ENCODE data around the gene CTTNBP2. TPM values are rescaled to one million over a fixed set of nuclear protein-coding genes. Genes with fewer than 3 reads are reported as not detected.

CTTNBP2 gene
- total and polyA plus RNA-seq, 2 experiments from 2014 or later, result 7.9 to 14.5 TPM

DNA sequence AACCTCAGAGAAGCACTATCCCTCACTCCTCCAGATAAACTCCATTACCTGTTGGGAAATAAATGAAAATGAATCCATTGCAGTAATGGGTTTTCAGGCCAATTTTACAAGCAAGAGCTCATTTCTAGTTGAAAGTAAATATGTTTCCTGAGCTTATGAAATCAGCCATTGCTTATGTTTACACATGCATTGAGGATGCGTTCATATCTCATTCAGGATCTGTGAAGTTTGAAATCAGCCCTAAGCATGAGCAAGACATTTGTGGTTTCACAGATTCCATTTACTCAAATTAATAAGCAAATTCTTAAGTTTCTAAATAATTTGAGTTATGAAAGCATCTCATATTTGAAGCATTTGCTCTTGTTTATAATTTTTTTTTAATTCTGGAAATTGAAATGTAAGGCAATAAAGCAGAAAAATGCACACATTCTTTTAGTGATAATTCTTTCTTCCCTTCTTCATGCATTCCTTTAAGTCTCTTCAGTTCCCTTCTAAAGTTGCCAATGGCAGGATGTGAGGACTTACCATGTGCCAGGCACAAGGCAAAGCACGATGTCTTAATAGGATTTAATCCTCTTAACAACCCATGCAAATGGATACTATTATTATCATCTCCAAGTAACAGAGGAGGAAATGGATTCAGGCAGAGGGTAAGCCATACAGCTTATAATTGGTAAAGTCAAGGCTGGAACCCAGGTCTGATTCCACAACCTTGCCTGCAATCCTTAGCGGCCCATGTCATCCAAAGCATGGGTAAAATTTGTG is 35.0 kb upstream of the CTTNBP2 start:
- TF ChIP-seq, protein P1, sequence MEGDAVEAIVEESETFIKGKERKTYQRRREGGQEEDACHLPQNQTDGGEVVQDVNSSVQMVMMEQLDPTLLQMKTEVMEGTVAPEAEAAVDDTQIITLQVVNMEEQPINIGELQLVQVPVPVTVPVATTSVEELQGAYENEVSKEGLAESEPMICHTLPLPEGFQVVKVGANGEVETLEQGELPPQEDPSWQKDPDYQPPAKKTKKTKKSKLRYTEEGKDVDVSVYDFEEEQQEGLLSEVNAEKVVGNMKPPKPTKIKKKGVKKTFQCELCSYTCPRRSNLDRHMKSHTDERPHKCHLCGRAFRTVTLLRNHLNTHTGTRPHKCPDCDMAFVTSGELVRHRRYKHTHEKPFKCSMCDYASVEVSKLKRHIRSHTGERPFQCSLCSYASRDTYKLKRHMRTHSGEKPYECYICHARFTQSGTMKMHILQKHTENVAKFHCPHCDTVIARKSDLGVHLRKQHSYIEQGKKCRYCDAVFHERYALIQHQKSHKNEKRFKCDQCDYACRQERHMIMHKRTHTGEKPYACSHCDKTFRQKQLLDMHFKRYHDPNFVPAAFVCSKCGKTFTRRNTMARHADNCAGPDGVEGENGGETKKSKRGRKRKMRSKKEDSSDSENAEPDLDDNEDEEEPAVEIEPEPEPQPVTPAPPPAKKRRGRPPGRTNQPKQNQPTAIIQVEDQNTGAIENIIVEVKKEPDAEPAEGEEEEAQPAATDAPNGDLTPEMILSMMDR (IDR thresholded peaks at IDR 0.05; ENCODE audit: poor library complexity), result no peak
- no peak for TF ChIP-seq EZH2 (IDR thresholded peaks at IDR 0.05; ENCODE audit: borderline replicate concordance)
- no peak for TF ChIP-seq EZH2phosphoT487 (IDR thresholded peaks at IDR 0.05; ENCODE audit: low read depth, severe bottlenecking, unreplicated experiment)
- H3K27ac ChIP-seq, result no peak overlapping the region

DNA sequence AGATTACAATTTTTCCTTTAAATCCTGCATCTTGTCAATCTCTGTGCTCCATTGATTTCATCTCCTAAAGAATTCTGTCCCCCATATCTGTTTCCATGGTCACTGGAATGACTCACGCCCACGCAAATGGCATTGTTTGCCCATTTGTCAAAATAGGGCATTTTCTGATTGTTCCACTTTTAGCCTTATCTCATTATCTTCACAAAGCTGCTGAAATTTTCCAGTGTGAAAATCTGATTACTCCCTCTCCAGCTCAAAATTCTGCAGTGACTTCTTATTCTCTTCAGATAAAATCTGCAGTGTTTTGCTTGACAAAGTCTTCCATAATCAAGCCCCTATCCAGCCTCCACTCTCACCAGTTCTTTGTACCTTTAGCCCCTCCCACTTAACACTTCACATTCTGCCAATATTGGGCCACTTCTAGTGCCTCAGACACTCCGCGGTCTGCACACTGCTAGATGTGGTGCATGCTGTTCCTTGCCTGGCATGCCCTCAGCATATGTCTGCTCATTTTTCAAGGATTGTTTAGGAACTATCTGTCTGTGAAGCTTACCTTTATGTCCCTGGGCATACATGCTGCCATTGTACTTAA is 33.9 kb upstream of the CTTNBP2 start:
- no peak for DNase-seq (ENCODE audit: low spot score)
- Histone ChIP-seq H3K27ac (no peak overlapping the region), H3K4me2 (no peak overlapping the region), H4K20me1 (ENCODE audit: insufficient read depth, poor library complexity, severe bottlenecking) (no peaks in the 10 kb centered on the region), H3K36me3 (replicated peaks; ENCODE audit: insufficient read depth, low read depth) (no peaks in the 10 kb centered on the region), H3K4me1 (ENCODE audit: insufficient read depth) (no peaks in the 10 kb centered on the region), H2AFZ (no peak overlapping the region), H3K79me2 (no peaks in the 10 kb centered on the region), H3K4me3 (no peak overlapping the region), H3K9me2 (replicated peaks; ENCODE audit: insufficient read depth) (no peaks in the 10 kb centered on the region), H3K27me3 (no peaks in the 10 kb centered on the region), H3K9me3 (ENCODE audit: low read depth) (no peaks in the 10 kb centered on the region)
- 75% methylated on average over 4 of the region's 4 CpGs for WGBS (ENCODE audit: low lambda C conversion rate, missing lambda C conversion rate)
- TF ChIP-seq EZH2 (IDR thresholded peaks at IDR 0.05; ENCODE audit: borderline replicate concordance) (no peak), EZH2phosphoT487 (IDR thresholded peaks at IDR 0.05; ENCODE audit: low read depth, severe bottlenecking, unreplicated experiment) (no peak)
- TF ChIP-seq, protein P1 (IDR thresholded peaks at IDR 0.05; ENCODE audit: poor library complexity), result no peak

More for the DNA sequence above, 35.0 kb upstream of the CTTNBP2 start:
- no peaks in the 10 kb centered on the region for H3K9me2 ChIP-seq (replicated peaks; ENCODE audit: insufficient read depth)
- H2AFZ ChIP-seq, result no peak overlapping the region
- H3K27me3 ChIP-seq, result no peaks in the 10 kb centered on the region
- no peaks in the 10 kb centered on the region for H3K79me2 ChIP-seq
- H3K4me1 ChIP-seq (ENCODE audit: insufficient read depth), result no peaks in the 10 kb centered on the region
- DNase-seq (ENCODE audit: low spot score), result no peak
- H3K4me2 ChIP-seq, result no peak overlapping the region
- 60% methylated on average over 3 of the region's 3 CpGs for WGBS (ENCODE audit: low lambda C conversion rate, missing lambda C conversion rate)
- H3K9me3 ChIP-seq (ENCODE audit: low read depth), result no peaks in the 10 kb centered on the region
- no peaks in the 10 kb centered on the region for H4K20me1 ChIP-seq (ENCODE audit: insufficient read depth, poor library complexity, severe bottlenecking)
- H3K4me3 ChIP-seq, result no peak overlapping the region
- no peaks in the 10 kb centered on the region for H3K36me3 ChIP-seq (replicated peaks; ENCODE audit: insufficient read depth, low read depth)

DNA sequence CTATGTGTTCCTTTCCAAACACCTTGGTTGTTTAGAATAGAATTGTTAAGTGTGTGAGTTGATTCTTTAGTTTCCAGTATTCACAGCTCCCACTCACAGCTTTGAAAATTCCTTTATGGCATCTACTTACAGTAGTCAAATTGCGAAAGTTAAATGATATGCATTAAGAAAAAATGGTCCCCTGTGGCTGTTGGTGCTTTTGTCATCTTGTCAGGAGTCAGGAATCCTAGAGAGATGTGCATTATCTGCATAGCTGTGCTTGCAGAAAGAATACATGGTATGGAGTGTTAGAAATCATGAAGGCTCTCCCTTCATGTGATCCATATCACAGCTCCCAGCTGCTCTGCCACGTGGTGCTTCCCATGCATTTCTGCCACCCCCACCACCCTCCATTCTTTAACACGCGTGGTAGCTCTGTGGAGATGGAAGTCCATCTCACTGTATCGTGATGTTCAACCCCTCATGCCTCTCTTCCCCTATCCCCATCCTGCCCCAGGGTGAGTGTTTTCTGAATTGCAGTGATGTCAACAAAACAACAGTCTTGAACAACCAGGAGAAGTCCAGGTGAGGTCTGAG is 29.2 kb upstream of the CTTNBP2 start:
- Histone ChIP-seq H4K20me1 (ENCODE audit: insufficient read depth, poor library complexity, severe bottlenecking) (no peaks in the 10 kb centered on the region), H3K9me3 (ENCODE audit: low read depth) (no peaks in the 10 kb centered on the region), H3K27ac (no peak overlapping the region), H3K9me2 (replicated peaks; ENCODE audit: insufficient read depth) (no peaks in the 10 kb centered on the region), H3K36me3 (replicated peaks; ENCODE audit: insufficient read depth, low read depth) (no peaks in the 10 kb centered on the region), H3K4me1 (ENCODE audit: insufficient read depth) (no peaks in the 10 kb centered on the region), H3K27me3 (no peaks in the 10 kb centered on the region), H3K4me3 (no peak overlapping the region), H2AFZ (no peak overlapping the region), H3K79me2 (no peaks in the 10 kb centered on the region), H3K4me2 (no peak overlapping the region)
- TF ChIP-seq EZH2 (IDR thresholded peaks at IDR 0.05; ENCODE audit: borderline replicate concordance) (no peak), EZH2phosphoT487 (IDR thresholded peaks at IDR 0.05; ENCODE audit: low read depth, severe bottlenecking, unreplicated experiment) (no peak)
- TF ChIP-seq, protein P1 (IDR thresholded peaks at IDR 0.05; ENCODE audit: poor library complexity), result no peak
- WGBS (ENCODE audit: low lambda C conversion rate, missing lambda C conversion rate), result 90% methylated on average over 5 of the region's 5 CpGs
- DNase-seq (ENCODE audit: low spot score), result no peak
